Measurements from ENCODE around the gene ACCS.

Gene ACCS, protein sequence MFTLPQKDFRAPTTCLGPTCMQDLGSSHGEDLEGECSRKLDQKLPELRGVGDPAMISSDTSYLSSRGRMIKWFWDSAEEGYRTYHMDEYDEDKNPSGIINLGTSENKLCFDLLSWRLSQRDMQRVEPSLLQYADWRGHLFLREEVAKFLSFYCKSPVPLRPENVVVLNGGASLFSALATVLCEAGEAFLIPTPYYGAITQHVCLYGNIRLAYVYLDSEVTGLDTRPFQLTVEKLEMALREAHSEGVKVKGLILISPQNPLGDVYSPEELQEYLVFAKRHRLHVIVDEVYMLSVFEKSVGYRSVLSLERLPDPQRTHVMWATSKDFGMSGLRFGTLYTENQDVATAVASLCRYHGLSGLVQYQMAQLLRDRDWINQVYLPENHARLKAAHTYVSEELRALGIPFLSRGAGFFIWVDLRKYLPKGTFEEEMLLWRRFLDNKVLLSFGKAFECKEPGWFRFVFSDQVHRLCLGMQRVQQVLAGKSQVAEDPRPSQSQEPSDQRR

DNA sequence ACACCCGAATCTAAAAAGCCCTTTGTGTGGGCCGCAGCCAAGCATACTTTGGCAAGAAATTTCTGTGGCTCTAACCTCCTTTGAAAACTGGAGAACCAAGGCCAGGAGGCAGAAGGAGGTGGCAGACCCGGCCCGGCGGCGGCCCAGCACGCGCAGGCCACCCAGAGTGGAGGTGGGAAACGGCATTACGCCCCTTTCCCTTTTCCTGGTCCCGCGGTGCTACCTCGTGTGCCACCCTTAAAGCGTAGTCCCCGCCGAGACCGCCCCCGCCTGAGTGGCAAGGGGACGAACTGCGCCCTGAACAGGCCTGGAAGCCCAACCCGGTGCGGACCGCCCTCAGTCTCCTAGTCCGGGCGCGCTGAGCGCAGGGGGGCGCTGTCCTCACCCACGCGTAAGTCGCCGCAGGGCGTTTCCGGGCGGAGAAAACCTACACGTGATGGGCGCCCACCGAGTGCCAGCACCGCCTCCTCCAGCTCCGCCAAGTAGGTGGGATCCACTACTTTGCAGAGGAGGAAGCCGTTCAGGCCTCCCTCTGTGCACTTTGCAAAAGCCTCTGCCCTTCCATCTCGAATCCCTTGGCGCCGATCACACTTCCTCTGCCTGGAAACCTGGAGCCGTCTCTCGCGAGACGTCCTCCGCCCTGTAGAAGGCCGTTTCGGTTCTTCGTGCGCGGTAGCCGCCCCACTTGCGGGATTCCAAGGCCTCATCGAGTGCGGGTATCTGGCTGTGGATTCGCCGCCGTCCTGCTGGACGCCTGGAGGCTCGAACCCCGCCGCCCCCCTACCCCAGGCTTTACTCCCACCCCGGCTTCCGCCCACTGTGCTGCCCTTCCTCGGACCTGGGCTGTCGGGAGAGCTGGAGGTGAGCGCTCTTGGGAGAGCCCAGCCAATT is at the start of gene ACCS:
TSS of gene ACCS (plus strand) at position 430 of the 891 bp plus-strand sequence. CDS start 1,358 bp downstream, outside the sequence.
- DNase-seq (ENCODE audit: low read depth in 2 of 2): peak; percentile 74 to 78

DNA sequence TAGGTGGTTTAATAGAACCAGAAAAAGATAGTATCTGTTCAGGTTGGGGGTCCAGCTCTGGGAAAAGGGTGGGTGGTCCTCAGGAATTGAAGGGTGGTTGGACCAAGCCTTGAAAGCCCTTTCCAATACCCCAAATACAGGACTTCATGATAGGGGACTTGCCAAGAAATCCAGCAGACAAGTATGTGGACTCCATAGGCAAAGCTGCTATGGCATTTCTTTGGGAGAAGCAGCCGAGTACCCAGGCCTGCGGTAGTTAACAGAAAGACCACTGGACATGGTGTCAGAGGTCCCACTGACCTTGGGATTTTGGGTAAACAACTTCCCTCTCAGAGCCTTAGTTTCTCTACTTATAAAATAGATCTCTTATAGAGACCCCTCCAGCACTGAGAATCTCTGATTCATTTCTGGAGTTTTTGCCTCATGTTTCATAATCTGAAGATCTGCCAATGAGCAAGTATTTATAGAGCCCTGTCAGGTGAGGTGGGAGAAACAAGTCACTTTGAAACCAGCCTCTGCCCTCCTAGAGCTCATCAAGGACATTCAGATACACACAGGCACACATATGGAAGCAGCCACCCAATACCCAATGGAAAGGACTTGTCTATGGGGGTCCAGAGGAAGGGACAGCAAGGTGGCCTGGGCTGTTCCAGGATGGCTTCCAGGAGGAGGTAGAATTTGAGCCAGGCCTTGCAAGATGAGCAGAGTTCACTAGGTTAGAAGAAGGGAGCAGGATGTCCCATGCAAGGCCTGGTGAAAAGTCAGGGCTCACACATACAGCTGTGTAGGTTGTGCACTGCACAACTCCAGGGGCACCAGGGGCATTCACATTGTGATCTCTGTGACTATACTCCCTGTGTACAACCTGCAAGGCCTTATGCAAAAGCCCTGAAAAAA is 49.3 kb upstream of the ACCS start:
- DNase-seq (ENCODE audit: low read depth in 2 of 2): no peak

DNA sequence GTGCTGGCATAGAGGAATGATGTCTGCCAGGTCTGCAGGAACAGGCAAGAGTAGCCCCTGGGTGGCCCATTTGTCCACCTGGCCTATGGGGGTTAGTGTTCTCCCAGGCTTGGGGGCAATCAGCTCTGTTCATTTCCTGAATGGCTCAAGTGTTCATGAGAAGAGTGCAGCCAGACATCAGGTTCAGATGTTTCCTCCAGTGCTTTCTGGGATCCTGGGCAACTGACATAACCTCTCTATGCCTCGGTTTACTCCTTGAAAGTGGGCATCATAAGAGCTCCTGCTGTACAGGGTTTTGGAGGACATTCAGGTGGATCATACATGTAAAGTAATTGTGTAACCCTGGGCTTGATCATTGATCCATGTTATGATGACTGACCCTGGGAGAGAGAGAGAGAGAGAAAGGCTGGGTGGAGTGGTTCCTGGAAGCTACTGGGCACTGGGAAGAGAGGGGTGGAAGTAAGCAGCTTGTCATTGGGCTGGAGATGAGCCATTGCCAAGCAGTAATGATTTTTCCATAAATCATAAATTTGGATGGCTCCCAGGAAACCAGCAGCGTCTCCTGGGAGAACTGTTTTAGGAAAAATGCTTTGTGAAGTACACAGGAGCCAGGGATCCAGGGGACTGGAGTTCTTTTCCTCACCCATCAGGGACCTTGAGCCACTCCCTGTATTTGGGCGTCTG is 48.5 kb upstream of the ACCS start:
- no peak for DNase-seq (ENCODE audit: low read depth in 2 of 2)

DNA sequence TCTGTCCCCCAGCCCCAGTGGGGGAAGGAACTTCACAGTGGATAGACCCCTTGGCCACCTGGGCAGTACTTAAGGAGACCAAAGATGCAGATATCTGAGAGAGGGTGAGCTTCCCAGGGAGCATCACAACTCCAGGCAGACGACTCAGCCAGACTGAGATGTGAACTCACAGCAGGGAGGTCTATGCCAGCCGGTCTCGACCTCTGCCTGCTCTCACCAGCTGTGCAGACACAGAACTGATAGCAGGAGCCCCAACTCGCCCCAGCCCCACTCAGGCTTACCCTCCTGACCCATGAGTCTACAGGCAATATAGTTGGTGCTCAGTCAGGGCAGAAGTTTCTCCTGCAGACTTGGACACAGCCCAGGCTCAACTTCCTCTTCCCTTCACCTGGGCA is 47.9 kb upstream of the ACCS start:
- no peak for DNase-seq (ENCODE audit: low read depth in 2 of 2)

DNA sequence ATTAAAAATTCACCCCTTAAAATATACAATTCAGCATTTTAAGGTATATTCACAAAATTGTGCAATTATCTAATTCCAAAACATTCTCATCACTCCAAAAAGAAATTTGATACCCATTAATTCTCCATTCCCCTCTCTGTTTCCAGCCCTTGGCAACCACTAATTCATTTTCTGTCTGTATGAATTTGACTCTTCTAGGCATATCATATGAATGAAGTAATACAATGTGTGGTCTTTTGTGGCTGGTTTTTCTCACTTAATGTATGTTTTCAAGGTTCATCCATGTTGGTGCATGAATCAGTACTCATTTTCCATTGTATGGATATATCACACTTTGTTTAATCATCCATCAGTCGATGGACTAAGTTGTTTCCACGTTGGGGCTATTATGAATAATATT is 47.2 kb upstream of the ACCS start:
- no peak for DNase-seq (ENCODE audit: low read depth in 2 of 2)

DNA sequence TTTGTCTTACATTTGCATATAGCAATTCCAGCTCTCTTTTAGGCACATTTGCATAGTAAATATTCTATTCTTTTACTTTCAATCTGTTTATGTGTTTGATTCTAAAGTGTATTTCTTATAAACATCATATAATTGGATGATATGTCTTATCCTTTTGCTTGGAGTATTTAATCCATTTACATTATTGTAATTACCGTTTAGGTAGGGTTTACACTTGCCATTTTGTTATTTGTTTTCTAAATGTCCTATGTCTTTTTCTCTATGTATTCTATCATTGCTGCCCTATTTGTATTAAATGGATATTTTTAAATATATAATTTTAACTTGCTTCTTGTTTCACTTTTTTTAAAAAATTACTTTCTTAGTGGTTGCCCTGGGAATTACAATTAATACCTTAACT is 41.1 kb upstream of the ACCS start:
- DNase-seq (ENCODE audit: low read depth in 2 of 2): no peak

DNA sequence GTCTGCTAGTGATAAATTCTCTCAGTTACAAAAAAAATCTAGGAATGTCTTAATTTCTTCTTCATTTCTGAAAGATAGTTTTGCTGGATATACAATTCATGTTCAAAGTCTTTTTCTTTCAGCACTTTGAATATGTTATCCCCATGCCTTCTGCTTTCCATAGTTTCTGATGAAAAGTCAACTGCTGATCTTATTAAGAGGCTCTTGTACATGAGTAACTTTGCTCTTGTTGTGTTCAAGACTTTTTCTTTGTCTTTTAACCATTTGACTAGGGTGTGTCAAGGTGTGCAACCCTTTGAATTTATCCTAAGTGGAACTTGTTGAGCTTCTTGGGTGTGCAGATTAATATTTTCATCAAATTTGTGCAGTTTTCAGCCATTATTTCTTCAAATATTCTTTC is 40.3 kb upstream of the ACCS start:
- no peak for DNase-seq (ENCODE audit: low read depth in 2 of 2)

DNA sequence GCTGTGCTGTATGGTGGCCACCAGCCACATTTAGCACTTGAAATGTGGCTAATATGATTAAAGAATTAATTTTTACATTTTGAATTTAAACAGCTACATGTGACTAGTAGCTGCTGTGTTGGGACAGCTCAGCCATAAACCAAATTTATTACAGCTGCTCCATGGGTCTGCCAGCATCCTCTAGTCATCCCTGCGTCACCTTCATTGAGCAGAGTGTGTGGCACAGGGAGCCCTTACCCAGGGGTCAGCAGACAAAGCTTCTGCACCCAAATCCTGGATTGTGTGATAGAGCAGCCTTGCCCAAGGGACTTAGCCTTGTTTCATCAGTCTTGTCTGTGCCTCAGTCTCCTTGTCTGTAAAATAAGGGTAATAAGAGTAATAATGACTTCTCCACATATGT is 37.7 kb upstream of the ACCS start:
- no peak for DNase-seq (ENCODE audit: low read depth in 2 of 2)

DNA sequence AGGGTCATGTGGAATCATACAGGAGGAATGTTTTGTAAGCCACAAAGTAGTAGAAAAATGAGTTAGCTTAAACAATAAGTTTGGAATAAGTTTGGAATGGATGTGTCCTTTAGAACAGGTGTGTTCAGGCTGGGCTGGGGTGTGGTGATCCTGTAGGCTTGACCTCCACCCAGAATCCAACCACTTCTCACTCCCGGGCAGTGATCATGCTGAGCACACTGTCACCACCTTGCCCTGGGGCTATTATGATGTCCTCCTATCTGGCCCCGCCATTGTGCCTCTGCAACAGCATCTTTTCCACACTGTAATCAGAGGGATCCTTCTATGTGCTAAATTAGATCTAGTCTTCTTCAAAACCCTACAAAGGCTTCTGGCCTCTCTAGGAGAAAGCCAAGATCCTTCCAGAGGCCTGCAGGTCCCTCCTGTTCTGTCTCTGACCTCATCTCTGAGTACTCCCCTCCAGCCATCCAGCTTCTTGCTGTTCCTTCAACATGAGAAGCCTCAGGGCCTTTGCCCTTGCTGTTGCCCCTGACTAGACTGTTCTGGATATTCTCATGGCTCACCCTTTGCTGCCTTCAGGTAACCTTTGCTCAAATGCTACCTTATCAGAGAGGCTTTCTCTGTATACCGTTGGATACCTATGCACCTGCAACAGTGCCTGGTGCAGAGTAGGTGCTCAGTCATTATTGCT is 37.1 kb upstream of the ACCS start:
- no peak for DNase-seq (ENCODE audit: low read depth in 2 of 2)

DNA sequence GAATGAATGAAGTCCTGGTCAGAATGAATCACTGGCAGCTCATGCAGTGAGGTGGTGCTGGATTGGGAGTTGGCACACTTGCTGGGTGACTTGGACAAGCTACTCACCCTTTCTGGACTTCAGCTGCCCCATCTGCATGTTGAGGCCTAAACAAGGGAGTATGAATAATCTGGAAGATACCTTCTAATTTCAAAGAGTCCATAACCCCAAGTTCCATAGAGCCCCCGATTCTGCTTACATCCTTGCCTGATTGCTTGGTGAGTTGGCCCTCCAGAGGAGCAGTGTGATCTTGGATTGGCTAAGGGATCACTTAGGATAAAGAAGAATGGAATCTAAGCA is 36.6 kb upstream of the ACCS start:
- no peak for DNase-seq (ENCODE audit: low read depth in 2 of 2)

DNA sequence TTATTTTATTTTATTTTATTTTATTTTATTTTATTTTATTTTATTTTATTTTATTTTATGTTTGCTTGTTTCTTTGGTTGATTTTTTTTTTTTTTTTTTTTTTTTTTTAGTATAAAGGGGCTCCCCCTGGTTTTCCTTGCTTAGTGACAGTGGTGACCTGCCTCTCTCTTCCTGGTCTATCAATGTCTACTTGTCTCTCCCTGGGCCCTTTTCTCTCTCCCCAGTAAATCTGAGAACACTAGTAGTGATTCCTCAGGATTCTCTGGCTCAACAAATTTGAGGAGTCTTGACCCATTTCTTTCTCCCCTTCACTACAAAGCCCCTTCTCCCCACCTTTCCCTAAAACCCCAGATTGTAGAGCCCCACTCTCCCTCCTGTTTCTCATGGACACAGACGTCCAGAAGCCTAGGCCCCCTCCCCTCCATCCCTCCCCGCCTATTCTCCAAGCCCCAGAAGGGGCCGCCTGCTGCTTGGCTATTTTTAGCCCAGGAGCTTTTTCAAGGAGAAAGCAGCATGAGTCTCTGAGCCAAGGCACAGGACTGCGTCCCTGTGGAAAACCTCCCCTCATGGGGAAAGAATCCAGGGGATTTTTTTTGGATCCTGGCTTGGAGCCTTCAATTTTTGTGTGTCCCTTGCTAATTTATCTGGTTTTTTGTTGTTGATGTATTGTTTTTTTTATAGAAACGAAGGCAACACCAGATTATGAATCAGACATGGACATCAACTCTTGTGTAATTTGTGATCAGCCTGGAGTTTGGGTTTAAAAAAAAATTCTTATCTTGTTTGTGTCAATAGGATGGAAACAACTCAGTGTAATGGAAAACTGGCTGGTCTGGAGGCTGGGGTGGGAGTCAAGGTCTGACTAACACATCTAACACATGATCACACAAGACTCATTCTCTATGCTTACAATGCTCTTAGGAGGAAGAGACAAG is 35.8 kb upstream of the ACCS start:
- DNase-seq (ENCODE audit: low read depth in 2 of 2): no peak

DNA sequence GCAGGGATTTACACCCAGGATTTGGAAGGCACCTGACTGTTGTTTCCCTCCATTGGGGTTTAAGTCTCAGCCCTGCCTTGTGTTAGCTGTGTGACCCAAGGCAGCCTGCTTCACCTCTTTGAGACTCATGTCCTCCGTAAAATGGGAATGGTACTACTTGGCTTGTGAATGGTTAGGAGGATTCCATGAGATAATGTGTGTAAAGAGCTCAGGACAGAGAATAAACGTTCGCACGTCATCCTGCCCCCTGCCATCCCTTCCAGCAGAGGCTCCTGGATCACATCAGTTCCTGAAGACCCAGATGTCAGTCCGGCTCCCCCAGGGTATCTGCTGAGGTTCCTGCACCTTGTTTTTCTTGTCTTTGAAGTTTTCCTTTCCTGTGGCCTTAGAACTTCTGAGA is 35.1 kb upstream of the ACCS start:
- DNase-seq (ENCODE audit: low read depth in 2 of 2): no peak

DNA sequence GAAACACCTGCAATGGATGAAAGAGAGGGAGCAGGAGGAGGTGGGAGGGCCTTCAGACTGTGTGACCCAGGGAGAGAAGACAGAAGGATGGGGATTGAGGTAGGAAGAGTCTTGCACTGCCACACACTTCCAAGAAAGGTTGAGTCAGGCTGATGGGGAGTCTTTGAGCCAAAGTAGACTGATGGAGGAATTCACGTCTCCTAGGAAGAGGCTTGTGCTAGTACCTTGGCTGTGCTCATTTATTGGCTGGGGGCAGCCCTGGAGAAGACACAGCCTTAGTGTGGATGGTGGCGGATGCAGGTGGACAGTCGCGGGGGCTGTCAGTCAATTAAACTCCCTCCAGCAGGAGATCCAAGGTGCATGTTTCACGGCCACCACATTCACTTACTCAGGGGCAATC is 34.5 kb upstream of the ACCS start:
- DNase-seq (ENCODE audit: low read depth in 2 of 2): no peak

DNA sequence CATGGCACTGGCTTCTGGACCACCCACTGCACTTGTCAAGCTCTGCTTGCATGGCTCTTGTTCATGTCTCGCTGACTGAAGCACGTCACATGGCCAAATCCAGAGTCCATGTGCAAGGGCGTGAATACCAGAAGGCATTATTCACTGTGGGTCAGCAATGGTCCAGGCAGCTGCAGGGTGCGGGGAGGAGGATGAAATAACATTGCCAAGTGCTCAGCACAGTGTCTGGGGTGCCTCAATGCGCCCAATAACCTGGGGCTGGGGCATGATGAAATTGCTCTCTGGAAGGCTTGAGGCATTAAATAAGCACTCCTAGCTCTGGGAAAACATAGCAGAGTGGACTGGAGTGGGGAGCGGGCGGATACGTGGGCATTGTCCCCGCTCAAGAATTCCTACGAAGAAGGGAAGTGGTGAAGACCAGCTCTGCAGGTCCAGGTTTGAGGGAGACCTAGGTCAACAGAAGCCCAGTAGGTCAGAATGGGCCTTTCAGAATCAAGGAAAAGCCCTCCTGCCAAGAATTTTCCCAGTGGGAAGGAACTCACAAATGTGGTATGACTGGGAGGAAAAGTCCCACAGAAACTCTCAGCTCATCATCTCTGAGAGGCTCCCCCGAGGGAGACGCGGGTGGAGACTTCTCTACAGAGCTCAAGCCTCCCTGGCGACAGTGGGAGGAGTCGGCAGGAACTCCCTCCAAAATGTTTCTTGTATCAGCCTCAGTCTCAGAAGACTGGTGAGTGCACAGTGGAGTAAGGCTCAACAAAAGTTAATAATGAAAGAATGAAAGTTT is 33.6 kb upstream of the ACCS start:
- DNase-seq (ENCODE audit: low read depth in 2 of 2): no peak

DNA sequence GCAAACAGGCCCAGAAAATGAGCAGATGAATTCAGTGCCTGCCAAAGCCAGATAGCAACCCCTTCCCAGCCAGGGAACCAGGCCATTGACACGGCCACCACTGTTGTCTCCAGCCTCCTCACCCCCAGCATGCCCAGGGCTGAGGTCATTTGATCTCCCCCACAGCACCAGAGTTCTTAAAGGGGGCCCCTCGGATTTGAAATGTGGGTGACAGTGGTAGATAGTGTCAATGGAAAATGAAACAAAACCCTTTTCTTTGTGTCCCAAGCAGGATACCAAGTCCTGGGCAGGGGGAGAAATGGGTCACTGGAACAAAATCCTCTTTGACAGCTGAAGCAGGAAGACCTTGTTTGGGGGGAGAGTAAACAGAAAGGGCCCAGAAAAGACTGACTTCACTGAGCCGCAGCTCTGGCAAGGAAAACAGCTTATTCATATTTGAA is 32.6 kb upstream of the ACCS start:
- DNase-seq (ENCODE audit: low read depth in 2 of 2): no peak

DNA sequence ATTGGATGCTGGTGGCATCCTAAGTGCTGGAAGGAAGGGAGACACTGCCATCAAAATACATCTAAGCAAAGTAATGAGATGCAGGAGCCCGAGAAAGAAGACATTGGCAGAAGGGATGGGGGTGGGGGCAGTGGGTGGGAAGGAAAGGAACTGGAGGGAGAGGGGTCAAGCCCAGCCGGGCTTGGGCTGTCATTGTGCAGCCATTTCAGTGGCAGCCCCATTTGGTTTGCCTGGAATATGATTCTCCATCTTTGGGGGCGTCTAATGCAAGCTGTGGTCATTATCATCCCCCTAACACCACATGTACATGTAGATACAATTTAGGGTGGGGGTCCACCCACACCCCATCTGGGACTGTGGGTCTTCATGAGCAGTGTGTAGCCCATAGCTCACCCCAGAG is 32.2 kb upstream of the ACCS start:
- no peak for DNase-seq (ENCODE audit: low read depth in 2 of 2)

DNA sequence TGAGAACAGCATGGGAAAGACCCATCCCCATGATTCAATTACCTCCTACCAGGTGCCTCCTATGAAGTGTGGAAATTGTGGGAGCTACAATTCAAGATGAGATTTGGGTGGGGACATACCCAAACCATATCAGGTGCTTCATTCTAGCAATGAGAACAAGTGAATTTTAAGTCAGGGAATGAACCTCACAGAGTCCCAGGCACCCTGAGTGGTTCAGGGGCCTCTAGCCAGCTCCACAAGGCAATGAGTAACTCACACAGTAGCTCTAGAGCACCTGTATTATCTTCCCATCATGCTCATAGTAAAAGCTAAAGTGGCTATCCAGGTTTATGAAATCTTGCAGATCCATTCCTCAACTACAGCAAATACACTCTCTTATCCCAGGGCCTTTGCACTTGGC is 31.4 kb upstream of the ACCS start:
- no peak for DNase-seq (ENCODE audit: low read depth in 2 of 2)

DNA sequence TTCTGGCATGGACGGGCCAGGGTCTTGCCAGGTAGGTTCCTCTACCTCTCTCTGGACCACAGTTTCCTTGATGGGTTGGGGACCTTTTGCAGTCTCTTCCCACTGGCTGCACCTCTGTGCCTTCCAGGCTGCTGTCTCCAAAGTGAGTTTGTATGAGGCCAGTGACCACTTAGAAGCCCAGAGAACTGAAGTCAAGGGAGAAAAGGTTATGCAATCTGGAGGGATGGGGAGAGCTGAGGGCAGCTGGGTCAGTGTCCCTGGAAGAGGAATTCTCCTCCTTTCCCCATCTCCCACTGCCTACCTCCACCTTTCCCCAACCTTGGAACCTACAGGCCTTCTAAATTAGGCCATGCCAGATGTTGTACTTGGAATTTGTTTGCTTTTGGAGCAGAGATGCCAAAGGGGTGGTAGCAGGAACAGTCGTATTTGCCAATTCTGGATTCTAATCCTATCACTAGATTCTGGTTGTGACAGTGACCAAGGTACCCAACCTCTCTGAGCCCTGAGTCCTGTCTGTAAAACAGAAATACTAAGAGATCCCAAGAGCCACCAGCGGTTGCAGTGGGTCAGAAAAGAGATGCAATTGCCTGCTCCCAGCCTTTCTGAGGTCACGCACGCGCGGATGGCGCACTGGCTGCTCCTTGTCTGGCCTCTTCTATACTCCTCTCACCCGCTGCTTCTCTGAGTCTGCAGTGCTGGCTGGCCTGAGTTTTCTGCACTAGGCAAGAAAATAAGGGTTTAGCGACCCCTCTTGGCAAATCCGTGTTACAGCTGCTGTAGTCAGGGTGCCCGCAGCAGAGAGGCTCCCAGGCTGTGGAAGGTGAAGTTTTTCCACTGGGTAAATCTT is 29.0 kb upstream of the ACCS start:
- peak; percentile 13 to 31 for DNase-seq (ENCODE audit: low read depth in 2 of 2)

Measured in stimulated activated CD4-positive, alpha-beta T cell treated with anti-CD3 and anti-CD28 coated beads, Interleukin-4, amount 100 ng/mL, for 48 hours (primary cell).